GM19438 (cell line): Measurements from ENCODE around the gene TRIM33.
"Not testable (repeated sequence)": the region's sequence is repeated elsewhere in the genome, so short reads cannot be mapped to it uniquely, and the experiment has no call there.

Experiments
- ATAC-seq: cut with Tn5 transposase; IDR thresholded peaks from one replicate; pipeline ENCODE4 v1.9.1; 2021; ENCODE audit warnings: low read depth; ENCODE audit not compliant: unreplicated experiment

The TRIM33 gene

GRCh38 chr1:114431026-114431425 is 80.0 kb downstream of the TRIM33 start:
- ATAC-seq = no peak

- no peak for ATAC-seq
Observed at GRCh38 chr1:114428083-114428754, 82.8 kb downstream of the TRIM33 start.

- no peak for ATAC-seq
Observed at GRCh38 chr1:114427612-114428011, 83.4 kb downstream of the TRIM33 start.

GRCh38 chr1:114423455-114423854 is 87.5 kb downstream of the TRIM33 start:
- ATAC-seq = no peak

GRCh38 chr1:114418948-114419347 is 92.1 kb downstream of the TRIM33 start:
- ATAC-seq = not testable (repeated sequence)

- ATAC-seq = no peak
Observed at GRCh38 chr1:114397601-114398000, 113.4 kb downstream of the TRIM33 start.

- no peak for ATAC-seq
Observed at GRCh38 chr1:114395863-114396262, 115.1 kb downstream of the TRIM33 start.

GRCh38 chr1:114390960-114391359 is 120.0 kb downstream of the TRIM33 start:
- ATAC-seq = no peak

GRCh38 chr1:114390361-114390760 is 120.6 kb downstream of the TRIM33 start:
- no peak for ATAC-seq

GRCh38 chr1:114388432-114389003 is 122.5 kb downstream of the TRIM33 start:
- ATAC-seq = no peak

- ATAC-seq = not testable (repeated sequence)
Observed at GRCh38 chr1:114387585-114387984, 123.4 kb downstream of the TRIM33 start.

GRCh38 chr1:114387010-114387360 is 124.0 kb downstream of the TRIM33 start:
- ATAC-seq = no peak

- ATAC-seq = no peak
Observed at GRCh38 chr1:114386129-114387009, 124.6 kb downstream of the TRIM33 start.

GRCh38 chr1:114384922-114385321 is 126.1 kb downstream of the TRIM33 start:
- ATAC-seq = no peak

GRCh38 chr1:114379987-114380386 is 131.0 kb downstream of the TRIM33 start:
- ATAC-seq = no peak

- no peak for ATAC-seq
Observed at GRCh38 chr1:114379358-114379757, 131.6 kb downstream of the TRIM33 start.

GRCh38 chr1:114377356-114377755 is 133.6 kb downstream of the TRIM33 start:
- ATAC-seq = no peak

GRCh38 chr1:114369930-114370329 is 141.1 kb downstream of the TRIM33 start:
- no peak for ATAC-seq

- ATAC-seq = not testable (repeated sequence)
Observed at GRCh38 chr1:114369266-114369919, 141.6 kb downstream of the TRIM33 start.

- ATAC-seq = no peak
Observed at GRCh38 chr1:114368560-114369255, 142.3 kb downstream of the TRIM33 start.
